ENCODE data around the gene DSCAM.

DSCAM gene

DNA sequence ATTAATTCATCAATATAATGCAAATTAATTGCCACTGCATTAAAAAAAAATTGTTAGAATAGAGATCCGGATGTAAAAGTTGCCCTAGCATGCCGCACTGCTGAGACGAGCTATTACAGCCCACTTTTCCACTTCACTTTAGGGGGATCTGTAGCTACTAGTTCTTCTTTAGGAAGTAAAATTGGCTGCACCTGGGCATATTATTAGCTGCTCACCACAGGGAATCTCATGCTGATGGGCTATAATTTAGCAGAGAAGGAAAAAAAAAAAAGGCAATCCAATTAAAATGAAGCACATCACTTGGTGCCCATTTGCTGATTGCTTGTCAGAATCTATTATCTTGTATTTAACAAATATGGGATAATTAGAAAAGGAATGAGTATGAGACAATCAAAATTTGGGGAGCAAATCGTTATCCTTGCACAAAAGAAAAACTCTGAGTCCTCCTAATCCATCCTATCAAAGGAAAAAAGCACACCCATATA, 233.4 kb downstream of the DSCAM start:
- H3K9me3 Mint-ChIP-seq, result peaks cover 16 to 25% of the 10 kb centered on the region in 2 donors
- H3K36me3 Mint-ChIP-seq (ENCODE audit: insufficient read depth), result no peaks in the 10 kb centered on the region
- no peak overlapping the region for H3K27ac Mint-ChIP-seq
- H3K4me1 Mint-ChIP-seq (ENCODE audit: low read depth in 2 of 2), result no peaks in the 10 kb centered on the region
- no peaks in the 10 kb centered on the region for H3K27me3 Mint-ChIP-seq
- DNase-seq, result no peak
- H3K4me3 Mint-ChIP-seq, result no peak overlapping the region
- no peak for ATAC-seq (replicated peaks)

- Mint-ChIP-seq H3K27ac (no peak overlapping the region), H3K36me3 (ENCODE audit: insufficient read depth) (no peaks in the 10 kb centered on the region), H3K4me1 (ENCODE audit: low read depth in 2 of 2) (no peaks in the 10 kb centered on the region), H3K9me3 (peaks cover 14 to 17% of the 10 kb centered on the region in 2 donors), H3K4me3 (no peak overlapping the region), H3K27me3 (no peaks in the 10 kb centered on the region)
- DNase-seq (no peak), ATAC-seq (replicated peaks) (no peak)
Measured at GRCh38 chr21:40610345-40610744, 236.6 kb downstream of the DSCAM start.

GRCh38 chr21:40606341-40606740, 240.6 kb downstream of the DSCAM start:
- no peak for ATAC-seq (replicated peaks)
- Mint-ChIP-seq H3K36me3 (ENCODE audit: insufficient read depth) (no peaks in the 10 kb centered on the region), H3K4me1 (ENCODE audit: low read depth in 2 of 2) (no peaks in the 10 kb centered on the region), H3K4me3 (no peak overlapping the region), H3K27ac (no peak overlapping the region), H3K27me3 (no peaks in the 10 kb centered on the region), H3K9me3 (peaks cover 11 to 13% of the 10 kb centered on the region in 2 donors)
- DNase-seq, result no peak

- Mint-ChIP-seq H3K4me3 (no peak overlapping the region), H3K27ac (no peak overlapping the region), H3K4me1 (ENCODE audit: low read depth in 2 of 2) (no peaks in the 10 kb centered on the region), H3K9me3 (peaks cover 10 to 11% of the 10 kb centered on the region in 2 donors), H3K27me3 (no peaks in the 10 kb centered on the region), H3K36me3 (ENCODE audit: insufficient read depth) (no peaks in the 10 kb centered on the region)
- no peak for ATAC-seq (replicated peaks)
- DNase-seq, result no peak
Measured at GRCh38 chr21:40605094-40605493, 241.9 kb downstream of the DSCAM start.

- H3K4me1 Mint-ChIP-seq (ENCODE audit: low read depth in 2 of 2), result no peaks in the 10 kb centered on the region
- ATAC-seq (replicated peaks) (no peak), DNase-seq (no peak)
- no peak overlapping the region for H3K27ac Mint-ChIP-seq
- no peaks in the 10 kb centered on the region for H3K27me3 Mint-ChIP-seq
- no peaks in the 10 kb centered on the region for H3K36me3 Mint-ChIP-seq (ENCODE audit: insufficient read depth)
- H3K9me3 Mint-ChIP-seq, result peaks cover 5 to 11% of the 10 kb centered on the region in 2 donors
- no peak overlapping the region for H3K4me3 Mint-ChIP-seq
Measured at GRCh38 chr21:40603774-40604173, 243.2 kb downstream of the DSCAM start.

DNA sequence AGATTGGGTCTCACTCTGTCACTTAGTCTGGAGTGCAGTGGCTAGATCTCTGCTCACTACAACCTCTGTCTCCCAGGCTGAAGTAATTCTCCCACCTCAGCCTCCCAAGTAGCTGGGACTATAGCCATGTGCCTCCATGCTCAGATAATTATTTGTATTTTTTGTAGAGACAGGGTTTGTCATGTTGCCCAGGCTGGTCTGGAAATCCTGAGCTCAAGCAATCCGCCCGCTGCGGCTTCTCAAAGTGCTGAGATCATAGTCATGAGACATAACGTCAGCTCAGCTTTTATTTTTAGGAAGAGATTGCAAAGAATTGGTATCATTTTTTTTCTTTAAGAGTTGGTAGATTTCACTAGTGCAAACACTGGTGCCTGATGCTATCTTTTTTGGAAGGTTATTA, 244.9 kb downstream of the DSCAM start:
- ATAC-seq (replicated peaks) (no peak), DNase-seq (no peak)
- peaks cover 6 to 11% of the 10 kb centered on the region in 2 donors for H3K9me3 Mint-ChIP-seq
- H3K36me3 Mint-ChIP-seq (ENCODE audit: insufficient read depth), result no peaks in the 10 kb centered on the region
- no peak overlapping the region for H3K27ac Mint-ChIP-seq
- H3K4me1 Mint-ChIP-seq (ENCODE audit: low read depth in 2 of 2), result no peaks in the 10 kb centered on the region
- no peaks in the 10 kb centered on the region for H3K27me3 Mint-ChIP-seq
- no peak overlapping the region for H3K4me3 Mint-ChIP-seq

DNA sequence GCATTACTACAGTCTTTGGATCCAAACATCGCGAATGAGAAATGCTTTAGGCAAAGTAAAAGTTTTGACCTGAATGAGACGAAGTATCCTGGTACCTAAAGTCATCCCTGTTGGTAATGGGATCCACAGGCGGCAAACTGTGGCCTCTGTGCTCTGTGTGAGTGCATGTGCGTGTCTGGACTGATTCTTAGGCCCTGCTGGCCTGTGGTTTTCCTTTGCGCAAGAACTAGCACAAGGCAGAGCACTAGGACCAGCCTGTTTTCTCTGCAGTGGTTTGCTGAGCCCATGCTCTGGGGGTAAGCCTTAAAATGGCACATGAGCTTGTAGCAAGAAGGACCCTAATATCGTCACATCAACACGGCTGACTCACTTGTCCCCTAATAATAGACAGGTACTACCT, 251.2 kb downstream of the DSCAM start:
- no peak overlapping the region for H3K4me3 Mint-ChIP-seq
- H3K9me3 Mint-ChIP-seq, result peaks cover 6 to 10% of the 10 kb centered on the region in 2 donors
- H3K36me3 Mint-ChIP-seq (ENCODE audit: insufficient read depth), result no peaks in the 10 kb centered on the region
- ATAC-seq (replicated peaks) (no peak), DNase-seq (no peak)
- H3K27me3 Mint-ChIP-seq, result no peaks in the 10 kb centered on the region
- no peaks in the 10 kb centered on the region for H3K4me1 Mint-ChIP-seq (ENCODE audit: low read depth in 2 of 2)
- no peak overlapping the region for H3K27ac Mint-ChIP-seq

- ATAC-seq (replicated peaks) (no peak), DNase-seq (no peak)
- Mint-ChIP-seq H3K27ac (no peak overlapping the region), H3K36me3 (ENCODE audit: insufficient read depth) (no peaks in the 10 kb centered on the region), H3K4me3 (no peak overlapping the region), H3K4me1 (ENCODE audit: low read depth in 2 of 2) (no peaks in the 10 kb centered on the region), H3K9me3 (peaks cover 7 to 20% of the 10 kb centered on the region in 2 donors), H3K27me3 (no peaks in the 10 kb centered on the region)
Measured at GRCh38 chr21:40587736-40588346, 259.1 kb downstream of the DSCAM start.

- ATAC-seq (replicated peaks) (no peak), DNase-seq (no peak)
- no peak overlapping the region for H3K27ac Mint-ChIP-seq
- peaks cover 3 to 20% of the 10 kb centered on the region in 2 donors for H3K9me3 Mint-ChIP-seq
- no peaks in the 10 kb centered on the region for H3K4me1 Mint-ChIP-seq (ENCODE audit: low read depth in 2 of 2)
- H3K27me3 Mint-ChIP-seq, result no peaks in the 10 kb centered on the region
- no peaks in the 10 kb centered on the region for H3K36me3 Mint-ChIP-seq (ENCODE audit: insufficient read depth)
- no peak overlapping the region for H3K4me3 Mint-ChIP-seq
Measured at GRCh38 chr21:40586575-40586974, 260.4 kb downstream of the DSCAM start.

DNA sequence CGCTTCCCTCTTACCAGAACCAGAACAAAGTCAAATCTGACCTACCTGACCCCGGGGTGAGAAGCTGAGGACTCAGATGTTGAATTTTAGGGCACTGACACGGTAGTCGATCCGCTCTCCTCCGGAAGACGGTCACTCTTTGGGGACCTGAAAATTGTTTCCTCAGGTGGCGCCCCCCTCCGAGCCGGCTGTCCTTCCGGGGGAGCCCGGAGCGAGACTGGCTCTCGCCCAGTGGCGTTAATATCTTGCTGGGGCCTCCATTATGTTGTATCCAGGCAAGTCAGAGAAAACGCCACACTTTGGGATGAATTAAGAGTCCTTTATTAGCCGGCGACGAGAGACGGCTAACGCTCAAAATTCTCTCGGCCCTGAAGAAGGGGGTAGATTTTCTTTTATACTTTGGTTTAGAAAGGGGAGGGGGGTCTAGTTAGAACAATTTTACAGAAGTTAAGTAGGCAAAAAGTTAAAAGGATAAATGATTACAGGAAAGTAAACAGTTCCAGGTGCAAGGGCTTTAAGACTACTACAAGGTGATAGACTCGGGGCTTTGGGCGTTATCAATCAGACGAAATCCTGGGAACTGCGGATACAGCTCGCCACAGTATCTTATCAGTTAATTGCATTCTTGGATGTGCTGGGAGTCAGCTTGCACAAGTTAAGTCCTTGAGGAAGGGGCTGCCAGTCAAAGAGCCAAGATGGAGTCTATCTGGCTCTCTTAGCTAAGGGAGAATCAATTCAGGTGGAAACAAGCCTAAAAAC, 269.5 kb downstream of the DSCAM start:
- ATAC-seq (replicated peaks), result no peak
- Mint-ChIP-seq H3K27me3 (no peaks in the 10 kb centered on the region), H3K9me3 (peaks cover 0 to 11% of the 10 kb centered on the region in 2 donors), H3K27ac (no peak overlapping the region), H3K4me3 (no peak overlapping the region), H3K4me1 (ENCODE audit: low read depth in 2 of 2) (no peaks in the 10 kb centered on the region), H3K36me3 (ENCODE audit: insufficient read depth) (no peaks in the 10 kb centered on the region)
- DNase-seq, result no peak

GRCh38 chr21:40575976-40576375, 271.0 kb downstream of the DSCAM start:
- ATAC-seq (replicated peaks), result no peak
- Mint-ChIP-seq H3K4me1 (ENCODE audit: low read depth in 2 of 2) (no peaks in the 10 kb centered on the region), H3K27me3 (no peaks in the 10 kb centered on the region), H3K36me3 (ENCODE audit: insufficient read depth) (no peaks in the 10 kb centered on the region), H3K9me3 (peaks cover 0 to 11% of the 10 kb centered on the region in 2 donors), H3K27ac (no peak overlapping the region), H3K4me3 (no peak overlapping the region)
- DNase-seq, result no peak

- ATAC-seq (replicated peaks), result no peak
- no peak overlapping the region for H3K27ac Mint-ChIP-seq
Measured at GRCh38 chr21:40569357-40569756, 277.6 kb downstream of the DSCAM start.

GRCh38 chr21:40568807-40569206, 278.2 kb downstream of the DSCAM start:
- Mint-ChIP-seq H3K27ac (no peak overlapping the region), H3K36me3 (ENCODE audit: insufficient read depth) (no peaks in the 10 kb centered on the region), H3K27me3 (no peaks in the 10 kb centered on the region), H3K4me1 (ENCODE audit: low read depth in 2 of 2) (no peaks in the 10 kb centered on the region), H3K9me3 (peaks cover 23 to 28% of the 10 kb centered on the region in 2 donors), H3K4me3 (no peak overlapping the region)
- ATAC-seq (replicated peaks) (no peak), DNase-seq (no peak)

More at GRCh38 chr21:40569357-40569756, 277.6 kb downstream of the DSCAM start:
- Mint-ChIP-seq H3K27me3 (no peaks in the 10 kb centered on the region), H3K36me3 (ENCODE audit: insufficient read depth) (no peaks in the 10 kb centered on the region), H3K4me1 (ENCODE audit: low read depth in 2 of 2) (no peaks in the 10 kb centered on the region), H3K4me3 (no peak overlapping the region), H3K9me3 (peaks cover 23 to 28% of the 10 kb centered on the region in 2 donors)
- no peak for DNase-seq

- H3K4me3 Mint-ChIP-seq, result no peak overlapping the region
- peaks cover 27 to 28% of the 10 kb centered on the region in 2 donors for H3K9me3 Mint-ChIP-seq
- ATAC-seq (replicated peaks), result no peak
- no peaks in the 10 kb centered on the region for H3K36me3 Mint-ChIP-seq (ENCODE audit: insufficient read depth)
- DNase-seq, result no peak
- no peak overlapping the region for H3K27ac Mint-ChIP-seq
- no peaks in the 10 kb centered on the region for H3K27me3 Mint-ChIP-seq
- H3K4me1 Mint-ChIP-seq (ENCODE audit: low read depth in 2 of 2), result no peaks in the 10 kb centered on the region
Measured at GRCh38 chr21:40567501-40567900, 279.5 kb downstream of the DSCAM start.

Measured in effector memory CD8-positive, alpha-beta T cell (primary cell).